ENCODE results near the gene CCDC24. TPM values are rescaled to one million over a fixed set of nuclear protein-coding genes. Genes with fewer than 3 reads are reported as not detected.

Gene CCDC24
- total RNA-seq, 1 donor from 2014 or later = 14.5 TPM

GRCh38 chr1:43968348-43968948, 23.0 kb upstream of the CCDC24 start:
- Histone ChIP-seq H3K36me3 (peaks cover 0 to 9% of the 10 kb centered on the region in 2 donors), H3K4me3 (no peak overlapping the region), H3K4me1 (peaks cover 12% of the 10 kb centered on the region), H3K9me3 (no peaks in the 10 kb centered on the region), H3K27me3 (no peaks in the 10 kb centered on the region), H3K27ac (no peak overlapping the region)
- intact Hi-C loops (cut with DNase I) = no loop called here
- TF ChIP-seq POLR2A (IDR thresholded peaks at IDR 0.05) (no peak), CTCF (IDR thresholded peaks at IDR 0.05) (no peak), POLR2AphosphoS5 (IDR thresholded peaks at IDR 0.05; ENCODE audit: insufficient read depth in 1 of 2, low read depth in 1 of 2) (no peak)
- no peak for DNase-seq (ENCODE audit: extremely low spot score in 2 of 2)

GRCh38 chr1:43969416-43969745, 22.0 kb upstream of the CCDC24 start:
- no peak overlapping the region for H3K27ac ChIP-seq
- H3K36me3 ChIP-seq = peaks cover 0 to 9% of the 10 kb centered on the region in 2 donors
- intact Hi-C loops (cut with DNase I) = no loop called here
- no peak for DNase-seq (ENCODE audit: extremely low spot score in 2 of 2)
- H3K4me1 ChIP-seq = peaks cover 19% of the 10 kb centered on the region
- peak overlapping the region; percentile 76 to 77 for H3K4me3 ChIP-seq
- TF ChIP-seq CTCF (IDR thresholded peaks at IDR 0.05) = no peak
- TF ChIP-seq POLR2A (IDR thresholded peaks at IDR 0.05) = no peak
- no peak for TF ChIP-seq POLR2AphosphoS5 (IDR thresholded peaks at IDR 0.05; ENCODE audit: insufficient read depth in 1 of 2, low read depth in 1 of 2)
- no peaks in the 10 kb centered on the region for H3K9me3 ChIP-seq
- H3K27me3 ChIP-seq = no peaks in the 10 kb centered on the region

- no peak within 1 kb of the TSS for H3K27ac ChIP-seq
- TF ChIP-seq POLR2A (IDR thresholded peaks at IDR 0.05) = no peak
- TF ChIP-seq POLR2AphosphoS5 (IDR thresholded peaks at IDR 0.05; ENCODE audit: insufficient read depth in 1 of 2, low read depth in 1 of 2) = peak; percentile 66 to 89
- TF ChIP-seq CTCF (IDR thresholded peaks at IDR 0.05) = no peak
- peak within 1 kb of the TSS; percentile 76 to 77 for H3K4me3 ChIP-seq
Observed at GRCh38 chr1:43969746-43970466, 21.5 kb upstream of the CCDC24 start, which contains the start of gene DPH2. Gene DPH2 (plus strand): TSS chr1:43970010. CDS start chr1:43970176, 166 bp downstream.

GRCh38 chr1:43970502-43970901, 20.9 kb upstream of the CCDC24 start:
- Histone ChIP-seq H3K4me1 (peaks cover 24% of the 10 kb centered on the region), H3K27me3 (no peaks in the 10 kb centered on the region), H3K9me3 (no peaks in the 10 kb centered on the region), H3K27ac (no peak overlapping the region), H3K4me3 (peak overlapping the region; percentile 76 to 77), H3K36me3 (peaks cover 0 to 9% of the 10 kb centered on the region in 2 donors)
- DNase-seq (ENCODE audit: extremely low spot score in 2 of 2) = no peak
- intact Hi-C loops (cut with DNase I) = no loop called here
- TF ChIP-seq POLR2AphosphoS5 (IDR thresholded peaks at IDR 0.05; ENCODE audit: insufficient read depth in 1 of 2, low read depth in 1 of 2) (no peak), POLR2A (IDR thresholded peaks at IDR 0.05) (no peak), CTCF (IDR thresholded peaks at IDR 0.05) (no peak)

More at GRCh38 chr1:43969746-43970466, 21.5 kb upstream of the CCDC24 start, which contains the start of gene DPH2:
- Histone ChIP-seq H3K36me3 (peaks cover 0 to 9% of the 10 kb centered on the region in 2 donors), H3K27me3 (no peaks in the 10 kb centered on the region), H3K9me3 (no peaks in the 10 kb centered on the region), H3K4me1 (peaks cover 21% of the 10 kb centered on the region)
- intact Hi-C loops (cut with DNase I) = no loop called here
- DNase-seq (ENCODE audit: extremely low spot score in 2 of 2) = peak in 1 of 2 donors; percentile 97

GRCh38 chr1:43970911-43971310, 20.5 kb upstream of the CCDC24 start:
- no peak for DNase-seq (ENCODE audit: extremely low spot score in 2 of 2)
- intact Hi-C loops (cut with DNase I) = no loop called here
- TF ChIP-seq POLR2AphosphoS5 (IDR thresholded peaks at IDR 0.05; ENCODE audit: insufficient read depth in 1 of 2, low read depth in 1 of 2) = no peak
- TF ChIP-seq CTCF (IDR thresholded peaks at IDR 0.05) = no peak
- no peak for TF ChIP-seq POLR2A (IDR thresholded peaks at IDR 0.05)
- Histone ChIP-seq H3K4me3 (peak overlapping the region in 1 of 2 donors; percentile 76), H3K9me3 (no peaks in the 10 kb centered on the region), H3K27me3 (no peaks in the 10 kb centered on the region), H3K27ac (no peak overlapping the region), H3K4me1 (peaks cover 28% of the 10 kb centered on the region), H3K36me3 (peaks cover 0 to 9% of the 10 kb centered on the region in 2 donors)
